Body of pancreas (tissue), 4 donors: ENCODE data around the gene C4orf46. TPM values are rescaled to one million over a fixed set of nuclear protein-coding genes. Genes with fewer than 3 reads are reported as not detected.
"Not testable (repeated sequence)": the region's sequence is repeated elsewhere in the genome, so short reads cannot be mapped to it uniquely, and the experiment has no call there.

Source experiments
- ATAC-seq: fragments of 150-250 bp; one replicate; pipeline ENCODE4 v1.9.1; 2016
- DNase-seq, 4 donors: peaks; one replicate each; pipeline ENCODE4 v3.0.0-alpha.2; 2019
- H3K27ac ChIP-seq, 4 donors: fragments of 200-600 bp; sonication (generic); 1 replicate in 3 of 4; 2 replicates in 1 of 4; pipeline versions ENCODE4 v1.5.1 to v1.6.1; 2016 to 2019; ENCODE audit warnings: mild to moderate bottlenecking in 1 of 4, mixed read lengths in 1 of 4, moderate library complexity in 1 of 4
- H3K27me3 ChIP-seq, 2 donors: fragments of 200-600 bp; sonication (generic); one replicate each; pipeline ENCODE4 v1.6.0; 2016; ENCODE audit warnings: mild to moderate bottlenecking in 1 of 2
- H3K36me3 ChIP-seq, 2 donors: fragments of 200-600 bp; sonication (generic); replicated peaks in 1 of 2; 2 replicates each; pipeline ENCODE4 v1.5.1; 2016; ENCODE audit warnings: low read depth in 2 of 2; ENCODE audit not compliant: insufficient read depth in 1 of 2
- H3K4me1 ChIP-seq: fragments of 200-600 bp; sonication (generic); one replicate; pipeline ENCODE4 v1.6.0; 2016
- H3K4me3 ChIP-seq, 2 donors: fragments of 200-600 bp; sonication (generic); 1 replicate in 1 of 2; 2 replicates in 1 of 2; pipeline ENCODE4 v1.5.1; 2016 to 2019
- H3K9me3 ChIP-seq, 3 donors: fragments of 200-600 bp; sonication (generic); 1 replicate in 2 of 3; 2 replicates in 1 of 3; pipeline ENCODE4 v1.5.1; 2016
- POLR2A ChIP-seq, 3 donors: fragments of 450-650 bp; IDR thresholded peaks; one replicate each; pipeline ENCODE4 v1.6.1; 2016; ENCODE audit warnings: antibody characterized with exemption in 3 of 3, mild to moderate bottlenecking in 2 of 3
- WGBS, 2 donors: methylation state at CpG; one replicate each; pipeline ENCODE4 v1.1.5; 2017; 5-methylcytosine and 5-hydroxymethylcytosine counted together
- intact Hi-C: fragments of 100-400 bp; cut with DNase I; formaldehyde crosslinking; loops from one replicate; pipeline ENCODE4 v1.15.1; 2023
- total RNA-seq, 2 donors: library from RNA; depleted of rRNA; stranded (reverse); fragments of >200 nt; gene quantifications; one replicate each; pipeline ENCODE4 v1.1.0, GENCODE V29; 2016
- TF ChIP-seq, protein P1 (sequence below), 7 experiments: fragments of 450-650 bp in 4 of 7; fragments of 200-600 bp in 3 of 7; sonication (generic) in 3 of 7; IDR thresholded peaks; one replicate each; pipeline ENCODE4 v1.5.1; 2016 to 2019; ENCODE audit warnings: antibody characterized with exemption in 7 of 7

C4orf46 gene
- total RNA-seq, 2 donors from 2014 or later, result 2.3 to 3.4 TPM

DNA sequence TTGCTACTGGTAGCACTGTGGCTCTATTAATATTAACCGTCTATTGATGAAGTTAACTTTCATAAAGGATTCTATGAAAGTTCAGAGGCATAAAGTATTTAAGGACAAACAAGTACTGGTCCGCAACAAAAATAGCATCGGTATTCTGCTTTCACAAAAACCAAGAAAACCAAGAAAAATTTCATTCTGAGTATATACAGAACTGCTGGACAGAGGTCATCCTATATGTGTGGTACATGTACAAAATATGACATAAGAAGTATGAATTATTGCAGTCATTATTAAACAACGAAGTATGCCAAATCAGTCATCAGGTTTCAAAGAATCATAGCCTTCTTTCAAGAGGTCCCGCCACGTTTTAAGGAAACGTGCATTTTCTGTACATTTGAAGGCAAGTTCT lies 2.4 kb downstream of the C4orf46 start:
- H3K36me3 ChIP-seq, result no peaks in the 10 kb centered on the region
- H3K27ac ChIP-seq, result no peak overlapping the region
- H3K4me3 ChIP-seq, result no peak overlapping the region
- TF ChIP-seq, protein P1, sequence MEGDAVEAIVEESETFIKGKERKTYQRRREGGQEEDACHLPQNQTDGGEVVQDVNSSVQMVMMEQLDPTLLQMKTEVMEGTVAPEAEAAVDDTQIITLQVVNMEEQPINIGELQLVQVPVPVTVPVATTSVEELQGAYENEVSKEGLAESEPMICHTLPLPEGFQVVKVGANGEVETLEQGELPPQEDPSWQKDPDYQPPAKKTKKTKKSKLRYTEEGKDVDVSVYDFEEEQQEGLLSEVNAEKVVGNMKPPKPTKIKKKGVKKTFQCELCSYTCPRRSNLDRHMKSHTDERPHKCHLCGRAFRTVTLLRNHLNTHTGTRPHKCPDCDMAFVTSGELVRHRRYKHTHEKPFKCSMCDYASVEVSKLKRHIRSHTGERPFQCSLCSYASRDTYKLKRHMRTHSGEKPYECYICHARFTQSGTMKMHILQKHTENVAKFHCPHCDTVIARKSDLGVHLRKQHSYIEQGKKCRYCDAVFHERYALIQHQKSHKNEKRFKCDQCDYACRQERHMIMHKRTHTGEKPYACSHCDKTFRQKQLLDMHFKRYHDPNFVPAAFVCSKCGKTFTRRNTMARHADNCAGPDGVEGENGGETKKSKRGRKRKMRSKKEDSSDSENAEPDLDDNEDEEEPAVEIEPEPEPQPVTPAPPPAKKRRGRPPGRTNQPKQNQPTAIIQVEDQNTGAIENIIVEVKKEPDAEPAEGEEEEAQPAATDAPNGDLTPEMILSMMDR (IDR thresholded peaks at IDR 0.05), result no peak
- 82 to 85% methylated on average over 7 of the region's 7 CpGs for WGBS, 2 donors
- peaks cover 19% of the 10 kb centered on the region for H3K4me1 ChIP-seq
- intact Hi-C loops, result no loop called here
- H3K9me3 ChIP-seq, result no peaks in the 10 kb centered on the region
- ATAC-seq (no peak), DNase-seq (no peak)
- no peaks in the 10 kb centered on the region for H3K27me3 ChIP-seq

DNA sequence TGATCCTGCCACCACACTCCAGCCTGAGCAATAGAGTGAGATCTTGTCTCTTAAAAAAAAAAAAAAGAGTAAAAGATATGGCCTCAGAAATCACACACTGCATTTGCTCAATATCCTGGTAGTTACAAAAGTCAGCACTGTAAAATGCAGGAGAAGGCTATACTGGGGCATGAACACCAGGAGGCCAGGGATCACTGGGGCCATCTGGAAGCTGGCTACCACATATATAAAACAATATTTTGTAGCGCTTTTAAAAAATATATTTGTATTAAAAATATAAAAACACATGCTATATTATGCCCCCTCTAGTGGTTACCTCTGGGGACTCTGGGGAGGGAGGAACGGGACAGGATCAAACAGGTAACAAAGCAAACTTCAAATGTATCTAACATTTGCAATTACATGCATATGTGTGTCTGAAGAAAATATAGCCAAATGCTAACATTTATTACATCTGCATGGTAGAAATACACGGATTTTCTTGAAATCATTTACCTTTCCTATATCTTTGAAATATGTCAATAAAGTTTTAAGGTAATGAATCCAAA lies 4.0 kb downstream of the C4orf46 start:
- DNase-seq (no peak), ATAC-seq (no peak)
- Histone ChIP-seq H3K36me3 (no peaks in the 10 kb centered on the region), H3K4me3 (no peak overlapping the region), H3K9me3 (no peaks in the 10 kb centered on the region), H3K27ac (no peak overlapping the region), H3K4me1 (peaks cover 8% of the 10 kb centered on the region), H3K27me3 (no peaks in the 10 kb centered on the region)
- TF ChIP-seq POLR2A (IDR thresholded peaks at IDR 0.05), result no peak
- TF ChIP-seq, protein P1 (IDR thresholded peaks at IDR 0.05), result peak in 6 of 7 experiments; percentile 7 to 40 (median 26)
- WGBS, 2 donors, result 81 to 82% methylated on average over 3 of the region's 3 CpGs
- intact Hi-C loops, result no loop called here

DNA sequence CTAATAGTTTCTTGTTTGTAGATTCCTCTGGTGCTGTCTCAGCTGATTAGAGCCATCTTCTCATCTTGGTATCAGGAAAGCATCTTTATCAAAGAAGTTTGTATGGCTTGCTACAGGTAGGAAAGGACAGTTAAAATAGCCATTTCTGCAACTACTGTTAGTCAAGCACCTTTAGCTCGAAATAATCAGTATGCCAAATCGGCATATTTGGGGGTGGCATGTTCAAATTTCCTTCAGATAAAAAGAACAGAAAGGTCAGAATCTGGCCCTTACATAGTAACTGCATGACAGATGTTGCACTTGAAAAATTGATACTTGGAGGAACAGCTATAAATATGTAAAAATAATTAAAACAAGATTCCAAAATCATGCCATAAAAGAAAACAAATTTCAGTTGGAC lies 4.8 kb downstream of the C4orf46 start:
- H3K4me1 ChIP-seq, result peaks cover 8% of the 10 kb centered on the region
- H3K36me3 ChIP-seq, result no peaks in the 10 kb centered on the region
- intact Hi-C loops, result no loop called here
- no peak overlapping the region for H3K27ac ChIP-seq
- no peak for TF ChIP-seq POLR2A (IDR thresholded peaks at IDR 0.05)
- H3K27me3 ChIP-seq, result no peaks in the 10 kb centered on the region
- no peak overlapping the region for H3K4me3 ChIP-seq
- no peaks in the 10 kb centered on the region for H3K9me3 ChIP-seq
- no peak for ATAC-seq
- WGBS, 2 donors, result 81 to 84% methylated on average over 2 of the region's 2 CpGs
- no peak for DNase-seq

DNA sequence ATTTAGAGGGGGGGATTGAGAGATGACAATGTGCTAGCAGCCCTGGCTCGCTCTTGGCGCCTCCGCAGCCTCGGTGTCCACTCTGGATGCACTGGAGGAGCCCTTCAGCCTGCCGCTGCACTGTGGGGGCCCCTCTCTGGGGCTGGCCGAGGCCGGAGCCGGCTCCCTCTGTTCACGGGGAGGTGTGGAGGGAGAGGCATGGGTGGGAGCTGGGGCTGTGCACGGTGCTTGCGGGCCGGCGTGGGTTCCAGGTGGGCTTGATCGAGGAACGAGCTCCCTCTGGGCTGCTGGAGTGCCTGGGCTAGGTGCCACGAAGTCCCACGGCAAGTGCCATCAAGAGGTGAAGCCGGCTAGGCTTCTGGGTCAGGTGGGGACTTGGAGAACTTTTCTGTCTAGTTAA lies 6.9 kb downstream of the C4orf46 start:
- no peak for ATAC-seq
- Histone ChIP-seq H3K36me3 (no peaks in the 10 kb centered on the region), H3K27ac (no peak overlapping the region), H3K27me3 (no peaks in the 10 kb centered on the region), H3K4me1 (no peaks in the 10 kb centered on the region), H3K4me3 (no peak overlapping the region), H3K9me3 (no peaks in the 10 kb centered on the region)
- TF ChIP-seq, protein P1 (IDR thresholded peaks at IDR 0.05), result no peak
- TF ChIP-seq POLR2A (IDR thresholded peaks at IDR 0.05), result no peak
- no peak for DNase-seq
- intact Hi-C loops, result no loop called here
- 95 to 100% methylated on average over 4 to 14 of the region's 18 CpGs for WGBS, 2 donors

DNA sequence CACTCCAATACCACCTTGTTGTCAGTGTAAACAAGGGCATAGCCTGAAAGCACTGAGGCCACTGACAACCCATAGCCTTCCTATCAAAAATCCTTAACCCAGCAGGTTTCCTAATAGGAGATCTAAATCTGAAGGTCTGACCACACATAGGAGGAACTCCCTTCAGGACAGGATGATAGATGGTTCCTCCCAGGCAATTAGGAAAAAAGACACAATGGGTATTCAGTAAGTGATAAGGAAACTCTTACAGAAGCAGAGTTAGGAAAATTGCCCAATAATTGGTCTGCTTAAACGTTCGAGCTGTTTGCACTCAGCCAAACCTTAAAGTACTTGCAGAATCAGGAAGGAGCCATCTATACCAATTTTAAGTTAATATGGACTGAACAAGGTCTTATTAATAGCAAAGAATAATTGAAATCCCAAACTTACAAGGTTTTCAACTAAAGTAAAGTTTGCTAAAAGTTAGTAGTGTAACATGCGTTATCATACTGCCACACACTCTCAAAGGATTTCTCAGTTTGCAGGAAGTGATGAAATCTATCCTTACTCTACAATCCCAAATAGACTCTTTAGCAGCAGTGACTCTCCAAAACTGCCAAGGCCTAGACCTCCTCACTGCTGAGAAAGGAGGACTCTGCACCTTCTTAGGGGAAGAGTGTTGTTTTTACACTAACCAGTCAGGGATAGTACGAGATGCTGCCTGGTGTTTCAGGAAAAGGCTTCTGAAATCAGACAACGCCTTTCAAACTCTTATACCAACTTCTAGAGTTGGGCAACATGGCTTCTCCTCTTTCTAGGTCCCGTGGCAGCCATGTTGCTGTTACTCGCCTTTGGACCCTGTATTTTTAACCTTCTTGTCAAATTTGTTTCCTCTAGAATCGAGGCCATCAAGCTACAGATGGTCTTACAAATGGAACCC lies 7.7 kb downstream of the C4orf46 start:
- H3K36me3 ChIP-seq, DNase-seq, ATAC-seq, H3K27me3 ChIP-seq, H3K4me1 ChIP-seq, H3K4me3 ChIP-seq, H3K9me3 ChIP-seq, H3K27ac ChIP-seq, intact Hi-C loops: not testable (repeated sequence)
- 76% methylated on average over 8 of the region's 8 CpGs for WGBS, 2 donors

DNA sequence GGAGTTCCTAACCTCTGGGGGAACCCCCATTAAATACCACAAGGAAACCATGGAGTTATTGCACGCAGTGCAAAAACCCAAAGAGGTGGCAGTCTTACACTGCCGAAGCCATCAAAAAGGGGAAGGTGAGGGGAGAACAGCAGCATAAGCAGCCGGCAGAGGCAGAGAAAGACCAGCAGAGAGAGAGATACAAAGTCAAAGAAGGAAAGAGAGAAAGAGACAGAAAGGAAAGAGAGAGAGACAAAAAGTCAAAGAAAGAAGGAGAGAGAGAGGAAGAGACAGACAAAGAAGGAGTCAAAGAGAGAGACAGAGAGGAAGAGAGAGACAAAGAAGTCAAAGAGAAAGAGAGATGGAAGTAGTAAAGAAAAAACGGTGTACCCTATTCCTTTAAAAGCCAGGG lies 8.4 kb downstream of the C4orf46 start:
- H3K9me3 ChIP-seq, H3K27ac ChIP-seq, H3K27me3 ChIP-seq, DNase-seq, intact Hi-C loops, ATAC-seq, H3K4me3 ChIP-seq, H3K4me1 ChIP-seq, H3K36me3 ChIP-seq: not testable (repeated sequence)
- 54 to 69% methylated on average over 4 of the region's 4 CpGs for WGBS, 2 donors
